ENCODE results near the gene RPN2.

The RPN2 gene

DNA sequence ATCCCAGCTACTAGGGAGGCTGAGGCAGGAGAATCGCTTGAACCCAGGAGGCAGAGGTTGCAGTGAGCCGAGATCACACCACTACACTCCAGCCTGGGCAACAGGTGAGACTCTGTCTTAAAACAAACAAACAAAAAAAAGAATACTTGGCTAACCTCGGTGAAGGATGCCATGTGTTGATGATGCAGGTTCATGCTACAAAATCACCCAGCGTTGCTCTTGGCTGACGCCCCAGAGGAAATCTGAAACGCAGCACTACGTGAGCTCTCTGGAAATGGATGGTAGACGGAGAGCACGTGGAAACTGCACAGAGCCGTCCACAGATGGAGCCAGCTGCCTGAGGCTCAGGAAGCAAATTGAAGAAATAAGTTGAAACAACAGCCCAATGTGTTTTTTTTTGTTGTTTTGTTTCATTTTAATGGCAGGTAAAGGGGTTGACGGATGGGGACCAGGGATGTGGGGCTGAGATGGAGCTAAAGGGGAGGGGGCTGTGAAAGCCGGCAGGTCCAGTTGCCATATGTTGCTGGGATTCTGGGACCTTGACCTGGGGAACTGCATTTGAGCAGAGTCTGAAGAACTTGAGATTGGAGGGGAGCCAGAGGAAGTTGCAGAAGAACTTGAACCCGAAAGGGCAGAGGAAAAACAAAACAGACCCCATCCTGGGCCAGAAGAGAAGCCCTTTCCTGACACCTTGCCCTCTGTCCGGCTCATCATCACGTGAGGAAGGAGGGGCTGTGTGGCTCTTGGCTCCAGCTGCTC, 97.5 kb downstream of the RPN2 start:
- ChIA-PET CTCF (interaction anchor here (0.6 to 1.9 kb wide), 4 partner anchors 8 to 109 kb away, joined by 3 to 7 read pairs (median 4); no protein-coding TSS in a partner anchor), POLR2A (interaction anchor here (0.9 kb wide), 1 partner anchor 13 kb away, joined by 3 read pairs; the partner anchor contains the start of gene MANBAL)
- no peak for TF ChIP-seq ZNF384 (IDR thresholded peaks at IDR 0.05)
- TF ChIP-seq, protein P1, sequence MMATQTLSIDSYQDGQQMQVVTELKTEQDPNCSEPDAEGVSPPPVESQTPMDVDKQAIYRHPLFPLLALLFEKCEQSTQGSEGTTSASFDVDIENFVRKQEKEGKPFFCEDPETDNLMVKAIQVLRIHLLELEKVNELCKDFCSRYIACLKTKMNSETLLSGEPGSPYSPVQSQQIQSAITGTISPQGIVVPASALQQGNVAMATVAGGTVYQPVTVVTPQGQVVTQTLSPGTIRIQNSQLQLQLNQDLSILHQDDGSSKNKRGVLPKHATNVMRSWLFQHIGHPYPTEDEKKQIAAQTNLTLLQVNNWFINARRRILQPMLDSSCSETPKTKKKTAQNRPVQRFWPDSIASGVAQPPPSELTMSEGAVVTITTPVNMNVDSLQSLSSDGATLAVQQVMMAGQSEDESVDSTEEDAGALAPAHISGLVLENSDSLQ (IDR thresholded peaks at IDR 0.05): no peak
- TF ChIP-seq FOXM1 (IDR thresholded peaks at IDR 0.05; ENCODE audit: borderline replicate concordance): no peak
- TF ChIP-seq L3MBTL2 (conservative IDR thresholded peaks at IDR 0.05): peak; percentile 29; the same call in 1 of the 2 replicates
- TF ChIP-seq LEF1 (IDR thresholded peaks at IDR 0.05; ENCODE audit: borderline replicate concordance): no peak
- no peak for TF ChIP-seq ELF4 (IDR thresholded peaks at IDR 0.05)
- no peak for TF ChIP-seq TARDBP (IDR thresholded peaks at IDR 0.05)
- no peak for TF ChIP-seq FOXK2 (IDR thresholded peaks at IDR 0.05)
- DNase-seq (ENCODE audit: extremely low spot score): no peak

DNA sequence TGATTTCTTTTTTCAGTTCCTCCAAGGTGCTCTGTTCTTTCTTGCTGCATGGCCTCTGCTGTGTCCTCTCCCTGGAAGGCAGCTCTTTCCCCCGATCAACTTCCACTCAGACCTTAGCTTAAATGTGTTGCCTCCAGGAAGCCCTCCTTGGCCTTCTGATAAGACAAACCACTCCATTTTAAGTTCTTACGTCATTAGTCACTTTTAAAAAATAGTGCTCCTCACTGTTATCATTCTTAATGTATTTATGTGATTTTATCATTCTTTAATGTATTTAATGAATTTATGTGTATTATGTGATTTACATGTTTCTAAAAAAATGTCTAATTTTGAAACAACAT, 98.1 kb downstream of the RPN2 start:
- CTCF ChIA-PET: interaction anchor here (0.9 to 1.9 kb wide), 2 partner anchors 8 to 108 kb away, joined by 4 to 7 read pairs; no protein-coding TSS in a partner anchor
- DNase-seq (ENCODE audit: extremely low spot score): no peak
- POLR2A ChIA-PET: interaction anchor here (1.4 kb wide), 1 partner anchor 12 kb away, joined by 7 read pairs; the partner anchor contains the start of gene MANBAL
- no peak for TF ChIP-seq LEF1 (IDR thresholded peaks at IDR 0.05; ENCODE audit: borderline replicate concordance)
- TF ChIP-seq ELF4 (IDR thresholded peaks at IDR 0.05): no peak
- no peak for TF ChIP-seq ZNF384 (IDR thresholded peaks at IDR 0.05)
- TF ChIP-seq, protein P1 (IDR thresholded peaks at IDR 0.05): no peak
- TF ChIP-seq SP1 (IDR thresholded peaks at IDR 0.05): no peak
- no peak for TF ChIP-seq FOXM1 (IDR thresholded peaks at IDR 0.05; ENCODE audit: borderline replicate concordance)
- no peak for TF ChIP-seq L3MBTL2 (conservative IDR thresholded peaks at IDR 0.05)
- no peak for TF ChIP-seq ARNT (IDR thresholded peaks at IDR 0.05)
- TF ChIP-seq FOXK2 (IDR thresholded peaks at IDR 0.05): no peak
- TF ChIP-seq CTBP1 (IDR thresholded peaks at IDR 0.05; ENCODE audit: borderline replicate concordance): no peak
- no peak for TF ChIP-seq BHLHE40 (IDR thresholded peaks at IDR 0.05; ENCODE audit: borderline replicate concordance)
- no peak for TF ChIP-seq FOXA1 (IDR thresholded peaks at IDR 0.05)
- no peak for TF ChIP-seq TARDBP (IDR thresholded peaks at IDR 0.05)
- TF ChIP-seq HDGF (IDR thresholded peaks at IDR 0.05; ENCODE audit: borderline replicate concordance): no peak
- no peak for TF ChIP-seq SUZ12 (IDR thresholded peaks at IDR 0.05)
- no peak for TF ChIP-seq NFRKB (IDR thresholded peaks at IDR 0.05)

DNA sequence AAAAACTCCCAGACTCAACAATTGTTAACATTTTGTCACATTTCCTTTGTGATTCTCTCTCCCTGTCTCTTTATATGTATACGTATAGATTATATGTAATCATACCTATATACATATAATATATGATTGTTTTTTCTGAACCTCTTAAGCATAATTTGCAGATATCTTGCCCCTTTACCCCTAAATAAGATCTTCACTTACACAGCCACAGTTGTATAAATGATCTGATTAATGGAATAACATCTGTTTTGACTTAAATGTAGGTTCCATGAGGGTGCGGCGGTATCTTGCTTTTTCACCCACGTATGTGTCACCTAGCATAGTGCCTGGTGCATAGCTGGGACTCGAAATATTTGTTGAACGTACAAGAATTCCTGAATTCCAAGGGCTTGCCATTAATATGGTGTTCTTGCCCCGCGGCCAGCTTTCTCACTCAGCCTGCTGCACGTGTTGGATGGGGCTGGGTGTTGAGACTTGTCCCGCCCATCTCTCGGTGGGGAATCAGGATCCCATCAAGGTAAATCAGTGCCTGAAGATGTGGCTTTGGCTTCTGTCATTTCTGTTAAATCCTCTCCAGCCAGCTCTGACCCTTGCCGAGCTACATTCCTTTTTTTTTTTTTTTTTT, 99.9 kb downstream of the RPN2 start:
- TF ChIP-seq BHLHE40 (IDR thresholded peaks at IDR 0.05; ENCODE audit: borderline replicate concordance) (no peak), HDGF (IDR thresholded peaks at IDR 0.05; ENCODE audit: borderline replicate concordance) (no peak)
- CTCF ChIA-PET: interaction anchor here (0.6 kb wide), 1 partner anchor 27 kb away, joined by 3 read pairs; no protein-coding TSS in a partner anchor
- DNase-seq (ENCODE audit: extremely low spot score): no peak
- POLR2A ChIA-PET: interaction anchor here (2.3 kb wide), 1 partner anchor 10 kb away, joined by 13 read pairs; the partner anchor contains the start of gene MANBAL

DNA sequence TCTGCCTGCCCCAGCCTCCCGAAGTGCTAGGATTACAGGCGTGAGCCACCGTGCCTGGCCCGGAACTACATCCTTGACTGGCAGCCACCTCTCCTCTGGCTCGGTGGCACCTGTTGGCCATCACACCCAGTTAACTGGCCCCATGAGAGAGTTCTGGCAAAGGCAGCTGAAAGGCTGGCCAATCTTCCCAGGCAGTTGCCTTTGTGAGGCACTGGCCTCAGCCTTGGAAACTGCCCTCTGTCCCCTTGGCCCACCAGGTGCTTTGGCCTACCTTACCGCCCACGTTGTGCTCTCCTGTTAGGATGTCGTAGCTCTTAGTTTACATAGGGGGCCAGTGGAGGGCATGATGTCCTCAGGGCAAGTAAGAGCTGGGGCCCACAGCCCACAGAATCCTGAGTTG, 100.7 kb downstream of the RPN2 start:
- CTCF ChIA-PET: interaction anchor here (0.6 to 1.3 kb wide), 2 partner anchors 10 to 534 kb away, joined by 3 to 4 read pairs; no protein-coding TSS in a partner anchor
- no peak for TF ChIP-seq L3MBTL2 (conservative IDR thresholded peaks at IDR 0.05)
- no peak for TF ChIP-seq SP1 (IDR thresholded peaks at IDR 0.05)
- no peak for TF ChIP-seq FOXA1 (IDR thresholded peaks at IDR 0.05)
- DNase-seq (ENCODE audit: extremely low spot score): no peak
- POLR2A ChIA-PET: interaction anchor here (2.3 kb wide), 1 partner anchor 10 kb away, joined by 13 read pairs; the partner anchor contains the start of gene MANBAL

DNA sequence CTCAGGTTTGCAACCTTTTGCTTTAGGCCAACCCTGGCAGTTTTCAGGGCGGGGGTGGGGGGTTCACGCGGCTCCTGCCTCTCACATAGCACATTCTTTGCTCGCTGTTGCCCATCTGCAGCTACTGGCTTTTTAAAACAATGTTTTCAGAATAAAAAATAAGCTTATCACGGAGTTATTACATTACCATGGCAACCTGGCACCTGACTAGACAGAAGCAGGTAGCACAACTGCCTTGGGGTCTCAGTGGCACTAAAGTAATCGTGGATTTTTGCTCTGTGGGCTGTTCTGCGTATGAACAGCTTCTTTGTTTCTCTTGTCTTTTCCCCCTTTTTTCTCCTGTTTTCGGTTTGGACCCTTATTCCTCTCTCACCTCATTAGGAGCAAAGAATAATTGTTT, 101.3 kb downstream of the RPN2 start:
- ChIA-PET POLR2A (interaction anchor here (2.3 kb wide), 1 partner anchor 9 kb away, joined by 13 read pairs; the partner anchor contains the start of gene MANBAL), CTCF (interaction anchor here (0.6 to 1.3 kb wide), 2 partner anchors 11 to 534 kb away, joined by 3 to 4 read pairs; no protein-coding TSS in a partner anchor)

More for the DNA sequence above, 101.3 kb downstream of the RPN2 start:
- DNase-seq (ENCODE audit: extremely low spot score): no peak
- no peak for TF ChIP-seq FOXA1 (IDR thresholded peaks at IDR 0.05)
- TF ChIP-seq ARNT (IDR thresholded peaks at IDR 0.05): no peak
- TF ChIP-seq, protein P1 (IDR thresholded peaks at IDR 0.05): no peak
- TF ChIP-seq FOXM1 (IDR thresholded peaks at IDR 0.05; ENCODE audit: borderline replicate concordance): no peak
- no peak for TF ChIP-seq LEF1 (IDR thresholded peaks at IDR 0.05; ENCODE audit: borderline replicate concordance)
- TF ChIP-seq ELF4 (IDR thresholded peaks at IDR 0.05): no peak
- no peak for TF ChIP-seq HDGF (IDR thresholded peaks at IDR 0.05; ENCODE audit: borderline replicate concordance)
- no peak for TF ChIP-seq L3MBTL2 (conservative IDR thresholded peaks at IDR 0.05)
- no peak for TF ChIP-seq SUZ12 (IDR thresholded peaks at IDR 0.05)
- TF ChIP-seq ZNF384 (IDR thresholded peaks at IDR 0.05): no peak
- TF ChIP-seq TARDBP (IDR thresholded peaks at IDR 0.05): no peak
- TF ChIP-seq NFRKB (IDR thresholded peaks at IDR 0.05): no peak
- TF ChIP-seq FOXK2 (IDR thresholded peaks at IDR 0.05): no peak
- no peak for TF ChIP-seq SP1 (IDR thresholded peaks at IDR 0.05)
- TF ChIP-seq CTBP1 (IDR thresholded peaks at IDR 0.05; ENCODE audit: borderline replicate concordance): no peak
- TF ChIP-seq BHLHE40 (IDR thresholded peaks at IDR 0.05; ENCODE audit: borderline replicate concordance): no peak

Data from HEK293T (cell line).